PC-9 (cell line): Measurements from ENCODE around the gene UGT2B11. TPM values are rescaled to one million over a fixed set of nuclear protein-coding genes. Genes with fewer than 3 reads are reported as not detected.

Source experiments
- BruUV-seq: library from RNA; stranded (reverse); fragments of 400-500 nt; replicated peaks from 2 replicates; lab custom pipeline; 2021; lab: Mats Ljungman, UMichigan
- CTCF ChIA-PET: fragments of 300-600 bp; sonication (Branson Sonifier 250); formaldehyde crosslinking; loops from one replicate; lab custom pipeline; 2022; ENCODE audit warnings: antibody characterized with exemption; lab: Charles Lee
- POLR2A ChIA-PET: fragments of 300-600 bp; sonication (Branson Sonifier 250); formaldehyde crosslinking; loops from one replicate; lab custom pipeline; 2022; ENCODE audit warnings: antibody characterized with exemption; ENCODE audit not compliant: unreplicated experiment; lab: Charles Lee
- DNase-seq, 2 experiments: peaks; one replicate each; pipeline versions ENCODE4 v3.0.0 to v3.0.0-alpha.2; 2015 to 2022; ENCODE audit warnings: mixed read lengths in 1 of 2
- H2AFZ ChIP-seq: fragments of 200-600 bp; sonication (generic); 2 replicates; pipeline ENCODE4 v1.8.1; 2017; ENCODE audit warnings: antibody characterized with exemption
- H3F3A ChIP-seq: fragments of 200-600 bp; sonication (generic); 2 replicates; pipeline ENCODE4 v1.8.1; 2017; ENCODE audit warnings: antibody characterized with exemption, mild to moderate bottlenecking, low read depth; ENCODE audit not compliant: insufficient read depth
- H3K27ac ChIP-seq: fragments of 200-600 bp; sonication (generic); 2 replicates; pipeline ENCODE4 v1.6.1; 2016; ENCODE audit warnings: mixed run types
- H3K27me3 ChIP-seq: fragments of 200-600 bp; sonication (generic); 2 replicates; pipeline ENCODE4 v1.6.1; 2016; ENCODE audit warnings: low read depth, mixed run types; ENCODE audit not compliant: insufficient read depth
- H3K36me3 ChIP-seq: fragments of 200-600 bp; sonication (generic); 2 replicates; pipeline ENCODE4 v1.6.1; 2016; ENCODE audit warnings: low read depth, mixed run types
- H3K4me1 ChIP-seq: fragments of 200-600 bp; sonication (generic); replicated peaks from 2 replicates; pipeline ENCODE4 v1.6.1; 2016; ENCODE audit warnings: mixed run types; ENCODE audit not compliant: insufficient read depth
- H3K4me2 ChIP-seq: fragments of 200-600 bp; sonication (generic); 2 replicates; pipeline ENCODE4 v1.6.1; 2017; ENCODE audit warnings: mixed run types
- H3K4me3 ChIP-seq: fragments of 200-600 bp; sonication (generic); 2 replicates; pipeline ENCODE4 v1.6.1; 2016; ENCODE audit warnings: mixed run types
- H3K79me2 ChIP-seq: fragments of 200-600 bp; sonication (generic); 2 replicates; pipeline ENCODE4 v1.6.1; 2017; ENCODE audit warnings: low read depth, mixed run types
- H3K9me2 ChIP-seq: fragments of 200-600 bp; sonication (generic); 2 replicates; pipeline ENCODE4 v1.8.1; 2017; ENCODE audit warnings: mild to moderate bottlenecking; ENCODE audit not compliant: insufficient read depth
- H3K9me3 ChIP-seq: fragments of 200-600 bp; sonication (generic); 2 replicates; pipeline ENCODE4 v1.8.1; 2016; ENCODE audit warnings: low read depth; ENCODE audit not compliant: insufficient read depth
- H4K20me1 ChIP-seq: fragments of 200-600 bp; sonication (generic); 2 replicates; pipeline ENCODE4 v1.8.1; 2017; ENCODE audit not compliant: insufficient read depth
- EZH2 ChIP-seq: fragments of 200-600 bp; sonication (generic); IDR thresholded peaks from 2 replicates; pipeline ENCODE4 v1.8.0; 2017; ENCODE audit warnings: antibody characterized with exemption, low read depth
- intact Hi-C: fragments of 100-400 bp; cut with micrococcal nuclease; formaldehyde crosslinking; loops from one replicate; pipeline ENCODE4 v1.10.0; 2022; ENCODE audit not compliant: unreplicated experiment
- total RNA-seq: library from RNA; stranded (reverse); gene quantifications from 2 replicates; pipeline ENCODE4 v1.2.3, GENCODE V29; 2021
- TF ChIP-seq, protein P1 (sequence below): fragments of 200-600 bp; sonication (generic); conservative IDR thresholded peaks from 2 replicates; pipeline ENCODE4 v1.6.1; 2017; ENCODE audit warnings: mixed run types, antibody characterized with exemption, mild to moderate bottlenecking, moderate library complexity

UGT2B11 gene
- total RNA-seq, 1 experiment from 2014 or later: not detected

GRCh38 chr4:69154021-69154420, 60.5 kb downstream of the UGT2B11 start:
- Histone ChIP-seq H3K36me3 (no peaks in the 10 kb centered on the region), H3K4me2 (no peak overlapping the region), H4K20me1 (no peaks in the 10 kb centered on the region), H3K4me1 (no peaks in the 10 kb centered on the region), H2AFZ (no peak overlapping the region), H3K9me3 (no peaks in the 10 kb centered on the region), H3K27me3 (no peaks in the 10 kb centered on the region), H3F3A (no peaks in the 10 kb centered on the region), H3K4me3 (no peak overlapping the region), H3K27ac (no peak overlapping the region), H3K79me2 (no peaks in the 10 kb centered on the region), H3K9me2 (no peaks in the 10 kb centered on the region)
- TF ChIP-seq, protein P1, sequence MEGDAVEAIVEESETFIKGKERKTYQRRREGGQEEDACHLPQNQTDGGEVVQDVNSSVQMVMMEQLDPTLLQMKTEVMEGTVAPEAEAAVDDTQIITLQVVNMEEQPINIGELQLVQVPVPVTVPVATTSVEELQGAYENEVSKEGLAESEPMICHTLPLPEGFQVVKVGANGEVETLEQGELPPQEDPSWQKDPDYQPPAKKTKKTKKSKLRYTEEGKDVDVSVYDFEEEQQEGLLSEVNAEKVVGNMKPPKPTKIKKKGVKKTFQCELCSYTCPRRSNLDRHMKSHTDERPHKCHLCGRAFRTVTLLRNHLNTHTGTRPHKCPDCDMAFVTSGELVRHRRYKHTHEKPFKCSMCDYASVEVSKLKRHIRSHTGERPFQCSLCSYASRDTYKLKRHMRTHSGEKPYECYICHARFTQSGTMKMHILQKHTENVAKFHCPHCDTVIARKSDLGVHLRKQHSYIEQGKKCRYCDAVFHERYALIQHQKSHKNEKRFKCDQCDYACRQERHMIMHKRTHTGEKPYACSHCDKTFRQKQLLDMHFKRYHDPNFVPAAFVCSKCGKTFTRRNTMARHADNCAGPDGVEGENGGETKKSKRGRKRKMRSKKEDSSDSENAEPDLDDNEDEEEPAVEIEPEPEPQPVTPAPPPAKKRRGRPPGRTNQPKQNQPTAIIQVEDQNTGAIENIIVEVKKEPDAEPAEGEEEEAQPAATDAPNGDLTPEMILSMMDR: no peak
- no peak for TF ChIP-seq EZH2
- ChIA-PET CTCF (no interaction called here), POLR2A (no interaction called here)
- no peak for DNase-seq
- BruUV-seq: no TSS peak
- intact Hi-C loops: no loop called here

Other genes starting within 250 kb of the UGT2B11 start
- not detected in 2 replicates for gene UGT2B7, start 118.3 kb downstream of the UGT2B11 start, total RNA-seq
- gene UGT2B28, start 65.7 kb upstream of the UGT2B11 start, total RNA-seq: not detected in 2 replicates